GM12878 (cell line): ENCODE results near the gene TBP. TPM values are rescaled to one million over a fixed set of nuclear protein-coding genes. Genes with fewer than 3 reads are reported as not detected.
A peak's percentile ranks its signal among the peaks of the same experiment; 100 is the strongest.

Experiments used
- ATAC-seq: fragments of 200-7000 bp; cut with Tn5 transposase; 3 replicates; pipeline ENCODE4 v1.9.1; 2020; ENCODE audit warnings: mild to moderate bottlenecking, moderate library complexity
- BruUV-seq: library from RNA; stranded (reverse); fragments of 400-500 nt; replicated peaks from 2 replicates; lab custom pipeline; 2021; lab: Mats Ljungman, UMichigan
- CTCF ChIA-PET: fragments of 300-600 bp; sonication (Branson Sonifier 250); formaldehyde crosslinking; extraction: SDS; loops from one replicate; lab custom pipeline; 2021; ENCODE audit warnings: inconsistent platforms; lab: Yijun Ruan, JAX
- POLR2A ChIA-PET: fragments of 350-600 bp; formaldehyde crosslinking; extraction: SDS; loops from one replicate; lab custom pipeline; 2021; ENCODE audit warnings: inconsistent platforms; lab: Charles Lee
- RAD21 ChIA-PET: fragments of 300-600 bp; sonication (Branson Sonifier 250); formaldehyde crosslinking; loops from one replicate; lab custom pipeline; 2023; ENCODE audit warnings: antibody characterized with exemption; ENCODE audit not compliant: unreplicated experiment; lab: Charles Lee
- SMC1A ChIA-PET: fragments of 300-600 bp; sonication (Branson Sonifier 250); formaldehyde crosslinking; loops from one replicate; lab custom pipeline; 2023; ENCODE audit not compliant: unreplicated experiment, uncharacterized antibody; lab: Charles Lee
- DNase-seq: peaks from one replicate; pipeline ENCODE4 v3.0.0-alpha.2; 2011; ENCODE audit warnings: low read depth, low spot score
- FAIRE-seq: peaks from 3 replicates; lab custom pipeline; 2011; peaks lifted over from hg19 to GRCh38; lab: Jason Lieb, UNC
- H2AFZ ChIP-seq: 2 replicates; pipeline ENCODE4 v1.6.0; 2011; ENCODE audit warnings: low read depth, low read length, control low read depth; ENCODE audit not compliant: control insufficient read depth
- H3K27ac ChIP-seq: 2 replicates; pipeline ENCODE4 v1.5.1; 2011; ENCODE audit warnings: control low read depth; ENCODE audit not compliant: control insufficient read depth, insufficient read depth
- H3K27me3 ChIP-seq, 2 experiments: replicated peaks in 1 of 2; 2 replicates each; pipeline versions ENCODE4 v1.6.0 to v1.6.1; 2011; ENCODE audit warnings: low read length in 1 of 2; ENCODE audit not compliant: control insufficient read depth in 2 of 2, insufficient read depth in 2 of 2
- H3K36me3 ChIP-seq, 2 experiments: 2 replicates each; pipeline ENCODE4 v1.5.1; 2011; ENCODE audit warnings: low read length in 1 of 2; ENCODE audit not compliant: control insufficient read depth in 2 of 2, insufficient read depth in 2 of 2
- H3K4me1 ChIP-seq: 2 replicates; pipeline ENCODE4 v1.6.1; 2011; ENCODE audit warnings: mild to moderate bottlenecking, low read length, moderate library complexity, mixed read lengths; ENCODE audit not compliant: control insufficient read depth, insufficient read depth
- H3K4me2 ChIP-seq: 2 replicates; pipeline ENCODE4 v1.6.0; 2011; ENCODE audit warnings: control low read depth; ENCODE audit not compliant: control insufficient read depth, insufficient read depth
- H3K4me3 ChIP-seq: fragments of 200-600 bp; sonication (generic); 2 replicates; pipeline ENCODE4 v1.5.1; 2016
- H3K79me2 ChIP-seq: 2 replicates; pipeline ENCODE4 v1.6.0; 2011; ENCODE audit warnings: low read length; ENCODE audit not compliant: control insufficient read depth, insufficient read depth
- H3K9ac ChIP-seq: 2 replicates; pipeline ENCODE4 v1.8.0; 2011; ENCODE audit warnings: low read length, control low read depth, mixed read lengths; ENCODE audit not compliant: control insufficient read depth, insufficient read depth
- H3K9me3 ChIP-seq: replicated peaks from 3 replicates; pipeline ENCODE4 v1.5.1; 2011; ENCODE audit warnings: mild to moderate bottlenecking, low read length; ENCODE audit not compliant: control insufficient read depth, insufficient read depth
- H4K20me1 ChIP-seq: 2 replicates; pipeline ENCODE4 v1.6.0; 2011; ENCODE audit not compliant: control insufficient read depth, insufficient read depth
- BACH1 ChIP-seq: fragments of 450-650 bp; IDR thresholded peaks from 2 replicates; pipeline ENCODE4 v1.6.1; 2017; ENCODE audit warnings: mild to moderate bottlenecking, borderline replicate concordance
- DPF2 ChIP-seq: fragments of 450-650 bp; IDR thresholded peaks from 2 replicates; pipeline ENCODE4 v1.6.1; 2017; ENCODE audit warnings: mild to moderate bottlenecking
- EED ChIP-seq: sonication (generic); IDR thresholded peaks from 2 replicates; pipeline ENCODE4 v1.6.1; 2016; ENCODE audit warnings: antibody characterized with exemption, low read depth
- HDGF ChIP-seq: fragments of 450-650 bp; IDR thresholded peaks from 2 replicates; pipeline ENCODE4 v1.6.1; 2016; ENCODE audit warnings: antibody characterized with exemption
- JUNB ChIP-seq: IDR thresholded peaks from 2 replicates; pipeline ENCODE4 v1.6.1; 2016; ENCODE audit warnings: antibody characterized with exemption, mild to moderate bottlenecking
- KLF5 ChIP-seq: fragments of 450-650 bp; IDR thresholded peaks from 2 replicates; pipeline ENCODE4 v1.6.1; 2014; ENCODE audit warnings: mild to moderate bottlenecking; ENCODE audit not compliant: partially characterized antibody
- NFYB ChIP-seq: IDR thresholded peaks from 2 replicates; pipeline ENCODE4 v1.6.1; 2011; ENCODE audit warnings: low read depth, mild to moderate bottlenecking, low read length, improper control_type of control experiment, moderate library complexity; ENCODE audit not compliant: insufficient read depth
- POLR2AphosphoS5 ChIP-seq: IDR thresholded peaks from 2 replicates; pipeline ENCODE4 v1.6.1; 2011; ENCODE audit warnings: mild to moderate bottlenecking, low read length, inconsistent platforms
- RAD51 ChIP-seq: fragments of 450-650 bp; IDR thresholded peaks from 2 replicates; pipeline ENCODE4 v1.6.1; 2016; ENCODE audit warnings: moderate library complexity, mild to moderate bottlenecking, inconsistent platforms
- SIX5 ChIP-seq: IDR thresholded peaks from 2 replicates; pipeline ENCODE4 v1.6.1; 2011; ENCODE audit warnings: mild to moderate bottlenecking, low read depth, low read length, moderate library complexity; ENCODE audit not compliant: severe bottlenecking
- SMARCA5 ChIP-seq: fragments of 450-650 bp; IDR thresholded peaks from 2 replicates; pipeline ENCODE4 v1.6.1; 2017; ENCODE audit warnings: mild to moderate bottlenecking
- SMC3 ChIP-seq: IDR thresholded peaks from 2 replicates; pipeline ENCODE4 v1.6.1; 2011; ENCODE audit warnings: low read length, improper control_type of control experiment, borderline replicate concordance
- SUPT20H ChIP-seq: IDR thresholded peaks from 2 replicates; pipeline ENCODE4 v1.6.1; 2011; ENCODE audit warnings: low read depth, mild to moderate bottlenecking, low read length, moderate library complexity, borderline replicate concordance; ENCODE audit not compliant: control insufficient read depth
- ZNF274 ChIP-seq: IDR thresholded peaks from one replicate; pipeline ENCODE4 v1.8.0; 2011; ENCODE audit not compliant: insufficient read length, insufficient read depth
- WGBS: methylation state at CpG from one replicate; pipeline ENCODE4 v1.1.6; 2016; ENCODE audit warnings: low lambda C conversion rate; ENCODE audit not compliant: insufficient replicate concordance, insufficient coverage; ENCODE audit errors: missing lambda C conversion rate; 5-methylcytosine and 5-hydroxymethylcytosine counted together
- in situ Hi-C: fragments of 300-500 bp; cut with MboI; formaldehyde crosslinking; loops from 9 replicates; pipeline ENCODE4 v1.14.3; 2018; ENCODE audit warnings: mixed read lengths
- intact Hi-C: fragments of 100-400 bp; cut with micrococcal nuclease; formaldehyde crosslinking; loops from one replicate; pipeline ENCODE4 v1.14.2; 2022; ENCODE audit not compliant: unreplicated experiment
- polyA plus RNA-seq, 11 experiments: library from polyadenylated mRNA; depleted of rRNA in 4 of 11; unstranded in 6 of 11; stranded (reverse) in 5 of 11; fragments of >200 nt; fragmentation: Nextera tagmentation in 4 of 11; fragmentation: Illumina TruSeq in 1 of 11; extraction: Ambion mirVana in 4 of 11; extraction: Trizol in 1 of 11; gene quantifications; 1 replicate in 1 of 11; 2 replicates in 10 of 11; pipeline versions ENCODE4 v1.2.1 to v1.2.3, GENCODE V29; 2011 to 2016; ENCODE audit warnings: inconsistent platforms in 2 of 11, missing spikeins in 2 of 11, low read depth in 1 of 11
- total RNA-seq, 4 experiments: library from RNA; depleted of rRNA in 3 of 4; stranded (reverse); fragments of >200 nt in 3 of 4; fragmentation: Illumina TruSeq in 1 of 4; extraction: Trizol in 1 of 4; gene quantifications; 2 replicates each; pipeline versions ENCODE4 v1.2.1 to v1.2.3, GENCODE V29; 2013 to 2021
- TF ChIP-seq, protein P1 (sequence below): fragments of 150-350 bp; IDR thresholded peaks from 2 replicates; pipeline ENCODE4 v1.6.1; 2016; ENCODE audit warnings: low read depth, low read length
- TF ChIP-seq, protein P2 (sequence below): IDR thresholded peaks from 2 replicates; pipeline ENCODE4 v1.6.1; 2011; ENCODE audit warnings: low read depth, low read length, improper control_type of control experiment, borderline replicate concordance

The TBP gene
- total and polyA plus RNA-seq, 10 of the 15 experiments (the other 5 are each of a cell fraction or from before 2014, with no cell fraction given), result 13.6 to 39.5 (median 26.5) TPM

- Histone ChIP-seq H3K4me2 (peak within 1 kb of the TSS; percentile 90), H2AFZ (peak within 1 kb of the TSS; percentile 93), H3K4me3 (peak within 1 kb of the TSS; percentile 76), H3K4me1 (peaks cover 3% of the 10 kb centered on the region; the same call in 1 of the 2 replicates), H3K27ac (peak within 1 kb of the TSS; percentile 90), H3K9me3 (no peaks in the 10 kb centered on the region), H3K79me2 (peaks cover 75% of the 10 kb centered on the region), H3K9ac (peak within 1 kb of the TSS; percentile 85), H3K27me3 (no peaks in the 10 kb centered on the region), H4K20me1 (peaks cover 4% of the 10 kb centered on the region; the same call in 1 of the 2 replicates), H3K36me3 (peaks cover 0 to 8% of the 10 kb centered on the region in 2 experiments; a peak in 2 of 4 replicates)
- 1% methylated on average over 35 of the region's 41 CpGs for WGBS
- DNase-seq, result peak; percentile 60
- BruUV-seq, result no TSS peak
- SMC1A ChIA-PET, result interaction anchor here (0.7 to 1.5 kb wide), 6 partner anchors 13 to 241 kb away, joined by 3 to 8 read pairs (median 3); partner anchors contain the start of gene PDCD2
- in situ Hi-C loops, result loop anchor here (5.0 kb wide), 2 partner anchors 801 to 851 kb away; partner anchors contain the start of genes C6orf120, DYNLT2, ERMARD and WDR27
- POLR2A ChIA-PET, result interaction anchor here (0.6 to 1.5 kb wide), 6 partner anchors 10 to 958 kb away, joined by 3 to 7 read pairs (median 3); partner anchors contain the start of gene PDCD2
- FAIRE-seq, result peak; percentile 86
- intact Hi-C loops, result loop anchor here (5.0 kb wide), 1 partner anchor 851 kb away; the partner anchor contains the start of genes C6orf120 and WDR27
- CTCF ChIA-PET, result interaction anchor here (0.8 to 2.3 kb wide), 4 partner anchors 9 to 31 kb away, joined by 3 to 15 read pairs (median 5); partner anchors contain the start of gene PDCD2
- RAD21 ChIA-PET, result interaction anchor here (0.9 to 1.9 kb wide), 3 partner anchors 12 to 31 kb away, joined by 3 to 7 read pairs (median 4); partner anchors contain the start of gene PDCD2
- peak; percentile 79 for ATAC-seq
- TF ChIP-seq BACH1 (no peak), RAD51 (no peak), HDGF (0 out of 2 replicates have a peak, but pooled peaks have one; percentile 38), ZNF274 (no peak), DPF2 (peak; percentile 51; the same call in 1 of the 2 replicates), SMC3 (no peak), JUNB (no peak), NFYB (no peak), KLF5 (no peak), POLR2AphosphoS5 (peak; percentile 98), SUPT20H (no peak), SIX5 (peak; percentile 40), SMARCA5 (no peak; the same call in 1 of the 2 replicates), EED (0 out of 2 replicates have a peak, but pooled peaks have one; percentile 24)
- TF ChIP-seq, protein P1, sequence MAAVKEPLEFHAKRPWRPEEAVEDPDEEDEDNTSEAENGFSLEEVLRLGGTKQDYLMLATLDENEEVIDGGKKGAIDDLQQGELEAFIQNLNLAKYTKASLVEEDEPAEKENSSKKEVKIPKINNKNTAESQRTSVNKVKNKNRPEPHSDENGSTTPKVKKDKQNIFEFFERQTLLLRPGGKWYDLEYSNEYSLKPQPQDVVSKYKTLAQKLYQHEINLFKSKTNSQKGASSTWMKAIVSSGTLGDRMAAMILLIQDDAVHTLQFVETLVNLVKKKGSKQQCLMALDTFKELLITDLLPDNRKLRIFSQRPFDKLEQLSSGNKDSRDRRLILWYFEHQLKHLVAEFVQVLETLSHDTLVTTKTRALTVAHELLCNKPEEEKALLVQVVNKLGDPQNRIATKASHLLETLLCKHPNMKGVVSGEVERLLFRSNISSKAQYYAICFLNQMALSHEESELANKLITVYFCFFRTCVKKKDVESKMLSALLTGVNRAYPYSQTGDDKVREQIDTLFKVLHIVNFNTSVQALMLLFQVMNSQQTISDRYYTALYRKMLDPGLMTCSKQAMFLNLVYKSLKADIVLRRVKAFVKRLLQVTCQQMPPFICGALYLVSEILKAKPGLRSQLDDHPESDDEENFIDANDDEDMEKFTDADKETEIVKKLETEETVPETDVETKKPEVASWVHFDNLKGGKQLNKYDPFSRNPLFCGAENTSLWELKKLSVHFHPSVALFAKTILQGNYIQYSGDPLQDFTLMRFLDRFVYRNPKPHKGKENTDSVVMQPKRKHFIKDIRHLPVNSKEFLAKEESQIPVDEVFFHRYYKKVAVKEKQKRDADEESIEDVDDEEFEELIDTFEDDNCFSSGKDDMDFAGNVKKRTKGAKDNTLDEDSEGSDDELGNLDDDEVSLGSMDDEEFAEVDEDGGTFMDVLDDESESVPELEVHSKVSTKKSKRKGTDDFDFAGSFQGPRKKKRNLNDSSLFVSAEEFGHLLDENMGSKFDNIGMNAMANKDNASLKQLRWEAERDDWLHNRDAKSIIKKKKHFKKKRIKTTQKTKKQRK, result no peak
- TF ChIP-seq, protein P2, sequence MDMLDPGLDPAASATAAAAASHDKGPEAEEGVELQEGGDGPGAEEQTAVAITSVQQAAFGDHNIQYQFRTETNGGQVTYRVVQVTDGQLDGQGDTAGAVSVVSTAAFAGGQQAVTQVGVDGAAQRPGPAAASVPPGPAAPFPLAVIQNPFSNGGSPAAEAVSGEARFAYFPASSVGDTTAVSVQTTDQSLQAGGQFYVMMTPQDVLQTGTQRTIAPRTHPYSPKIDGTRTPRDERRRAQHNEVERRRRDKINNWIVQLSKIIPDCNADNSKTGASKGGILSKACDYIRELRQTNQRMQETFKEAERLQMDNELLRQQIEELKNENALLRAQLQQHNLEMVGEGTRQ, result no peak
Observed at GRCh38 chr6:170552765-170553533, 1.2 kb upstream of the TBP start, which contains the start of gene PSMB1. Gene PSMB1, minus strand, starts transcription at chr6:170553307. Its CDS starts 65 bp downstream, at chr6:170553242.
